H1 (cell line): ENCODE data around the gene KRTAP19-5. TPM values are rescaled to one million over a fixed set of nuclear protein-coding genes. Genes with fewer than 3 reads are reported as not detected.

Experiments
- CTCF ChIA-PET: fragments of 300-600 bp; sonication (Branson Sonifier 250); formaldehyde crosslinking; loops from one replicate; lab custom pipeline; 2021; ENCODE audit not compliant: partially characterized antibody; lab: Charles Lee
- POLR2A ChIA-PET: fragments of 300-600 bp; sonication (Branson Sonifier 250); formaldehyde crosslinking; loops from one replicate; lab custom pipeline; 2021; ENCODE audit warnings: inconsistent platforms; ENCODE audit not compliant: partially characterized antibody; lab: Charles Lee
- DNase-seq, 2 experiments: peaks; one replicate each; pipeline versions ENCODE4 v3.0.0 to v3.0.0-alpha.2; 2010 to 2022; ENCODE audit warnings: low spot score in 2 of 2, low read depth in 1 of 2, mixed read lengths in 1 of 2
- FAIRE-seq: peaks from 2 replicates; lab custom pipeline; 2011; peaks lifted over from hg19 to GRCh38; lab: Jason Lieb, UNC
- H2AFZ ChIP-seq: 2 replicates; pipeline ENCODE4 v1.8.1; 2012; ENCODE audit warnings: low read length, inconsistent platforms
- H2AK5ac ChIP-seq: 2 replicates; pipeline ENCODE4 v1.6.1; 2013; ENCODE audit warnings: low read depth, low read length
- H2BK120ac ChIP-seq: replicated peaks from 2 replicates; pipeline ENCODE3; 2013; ENCODE audit warnings: low read depth, low read length, inconsistent platforms
- H2BK12ac ChIP-seq: 2 replicates; pipeline ENCODE4 v1.6.1; 2013; ENCODE audit warnings: low read depth, low read length
- H2BK15ac ChIP-seq: 2 replicates; pipeline ENCODE4 v1.6.1; 2013; ENCODE audit warnings: low read length
- H2BK20ac ChIP-seq: 2 replicates; pipeline ENCODE4 v1.6.1; 2013; ENCODE audit warnings: low read length
- H2BK5ac ChIP-seq: 2 replicates; pipeline ENCODE4 v1.6.1; 2013; ENCODE audit warnings: low read depth, low read length
- H3K14ac ChIP-seq: 2 replicates; pipeline ENCODE4 v1.6.1; 2013; ENCODE audit warnings: inconsistent platforms; ENCODE audit not compliant: insufficient read length
- H3K18ac ChIP-seq: 2 replicates; pipeline ENCODE4 v1.6.1; 2013; ENCODE audit warnings: low read length; ENCODE audit errors: extremely low read depth
- H3K23ac ChIP-seq: 2 replicates; pipeline ENCODE4 v1.6.1; 2013; ENCODE audit warnings: inconsistent platforms; ENCODE audit not compliant: insufficient read length
- H3K23me2 ChIP-seq: 2 replicates; pipeline ENCODE4 v1.6.1; 2013; ENCODE audit warnings: low read depth, low read length
- H3K27ac ChIP-seq: 2 replicates; pipeline ENCODE4 v1.6.1; 2011; ENCODE audit warnings: low read depth, low read length, inconsistent platforms
- H3K27me3 ChIP-seq, 4 experiments: replicated peaks in 1 of 4; 1 replicate in 1 of 4; 2 replicates in 3 of 4; pipeline versions ENCODE4 v1.6.1 to v1.8.1; 2011 to 2013; ENCODE audit warnings: low read length in 3 of 4, mild to moderate bottlenecking in 3 of 4, inconsistent platforms in 2 of 4, mixed read lengths in 2 of 4, moderate library complexity in 1 of 4; ENCODE audit not compliant: control insufficient read depth in 3 of 4, insufficient read depth in 3 of 4; ENCODE audit errors: extremely low read depth in 1 of 4
- H3K36me3 ChIP-seq, 4 experiments: 2 replicates each; pipeline versions ENCODE4 v1.6.1 to v1.8.1; 2011 to 2013; ENCODE audit warnings: mild to moderate bottlenecking in 4 of 4, low read length in 3 of 4, moderate library complexity in 2 of 4, control low read depth in 1 of 4, inconsistent platforms in 1 of 4; ENCODE audit not compliant: insufficient read depth in 4 of 4, control insufficient read depth in 2 of 4
- H3K4ac ChIP-seq: replicated peaks from 2 replicates; pipeline ENCODE3; 2013; ENCODE audit warnings: low read length, low read depth, mixed read lengths, inconsistent platforms; ENCODE audit not compliant: insufficient read length
- H3K4me1 ChIP-seq, 4 experiments: replicated peaks in 1 of 4; 1 replicate in 1 of 4; 2 replicates in 3 of 4; pipeline versions ENCODE4 v1.6.1 to v1.8.1; 2011 to 2013; ENCODE audit warnings: low read length in 3 of 4, inconsistent platforms in 2 of 4, mixed read lengths in 1 of 4; ENCODE audit not compliant: insufficient read depth in 4 of 4, control insufficient read depth in 3 of 4
- H3K4me2 ChIP-seq, 2 experiments: 2 replicates each; pipeline versions ENCODE4 v1.6.1 to v1.8.1; 2011 to 2013; ENCODE audit warnings: low read depth in 2 of 2, low read length in 2 of 2, control low read depth in 1 of 2, inconsistent platforms in 1 of 2, mild to moderate bottlenecking in 1 of 2; ENCODE audit not compliant: insufficient read depth in 1 of 2
- H3K4me3 ChIP-seq, 4 experiments: fragments of 200-600, 300-600 bp in 1 of 4; sonication (generic), shearing (Covaris generic), sonication (Bioruptor Twin) in 1 of 4; 2 replicates each; pipeline versions ENCODE4 v1.5.1 to v1.8.1; 2011 to 2016; ENCODE audit warnings: low read length in 4 of 4, low read depth in 3 of 4, control low read depth in 2 of 4, inconsistent platforms in 2 of 4, mild to moderate bottlenecking in 2 of 4, mixed read lengths in 1 of 4, moderate library complexity in 1 of 4; ENCODE audit not compliant: insufficient read depth in 2 of 4; ENCODE audit errors: extremely low read depth in 1 of 4
- H3K56ac ChIP-seq: replicated peaks from 2 replicates; pipeline ENCODE3; 2013; ENCODE audit warnings: low read depth, mild to moderate bottlenecking, mixed read lengths, low read length, inconsistent platforms; ENCODE audit not compliant: insufficient read length
- H3K79me1 ChIP-seq: 2 replicates; pipeline ENCODE4 v1.6.1; 2013; ENCODE audit warnings: low read depth, low read length, control low read depth
- H3K79me2 ChIP-seq, 2 experiments: 2 replicates each; pipeline versions ENCODE4 v1.6.1 to v1.8.1; 2012 to 2013; ENCODE audit warnings: low read length in 2 of 2, mild to moderate bottlenecking in 2 of 2, inconsistent platforms in 1 of 2; ENCODE audit not compliant: insufficient read depth in 2 of 2, control insufficient read depth in 1 of 2
- H3K9ac ChIP-seq, 4 experiments: replicated peaks in 1 of 4; 1 replicate in 1 of 4; 2 replicates in 3 of 4; pipeline versions ENCODE4 v1.6.1 to v1.8.1; 2011 to 2013; ENCODE audit warnings: low read depth in 3 of 4, low read length in 3 of 4, control low read depth in 2 of 4, mild to moderate bottlenecking in 2 of 4, moderate library complexity in 2 of 4, inconsistent platforms in 1 of 4; ENCODE audit errors: extremely low read depth in 1 of 4
- H3K9me3 ChIP-seq, 2 experiments: 2 replicates each; pipeline versions ENCODE4 v1.6.1 to v1.8.1; 2012 to 2013; ENCODE audit warnings: mild to moderate bottlenecking in 2 of 2, moderate library complexity in 2 of 2, control low read depth in 1 of 2, inconsistent platforms in 1 of 2, low read depth in 1 of 2, low read length in 1 of 2, mixed read lengths in 1 of 2; ENCODE audit not compliant: insufficient read depth in 2 of 2
- H4K20me1 ChIP-seq, 2 experiments: replicated peaks in 1 of 2; 2 replicates each; pipeline versions ENCODE3 to v1.8.1; 2011 to 2013; ENCODE audit warnings: inconsistent platforms in 2 of 2, low read length in 2 of 2, mild to moderate bottlenecking in 1 of 2; ENCODE audit not compliant: insufficient read depth in 2 of 2, control insufficient read depth in 1 of 2
- H4K5ac ChIP-seq: 2 replicates; pipeline ENCODE4 v1.6.1; 2013; ENCODE audit warnings: low read length, low read depth, mixed read lengths, inconsistent platforms; ENCODE audit not compliant: insufficient read length
- H4K8ac ChIP-seq: 2 replicates; pipeline ENCODE4 v1.8.0; 2013; ENCODE audit warnings: mild to moderate bottlenecking, moderate library complexity, low read length, inconsistent platforms; ENCODE audit not compliant: insufficient read depth; ENCODE audit errors: extremely low read depth
- H4K91ac ChIP-seq: replicated peaks from 2 replicates; pipeline ENCODE3; 2013; ENCODE audit warnings: low read length, mixed read lengths, inconsistent platforms; ENCODE audit not compliant: insufficient read length
- WGBS, 2 experiments: shearing (Covaris generic) in 1 of 2; methylation state at CpG; one replicate each; pipeline versions ENCODE4 v1.1.6 to v1.1.7; 2013 to 2015; ENCODE audit warnings: low lambda C conversion rate in 2 of 2, mixed read lengths in 2 of 2, inconsistent platforms in 1 of 2, low coverage in 1 of 2, missing lambda C conversion rate in 1 of 2; ENCODE audit not compliant: insufficient replicate concordance in 2 of 2, insufficient coverage in 1 of 2, insufficient read length in 1 of 2; ENCODE audit errors: extremely low coverage in 1 of 2, missing lambda C conversion rate in 1 of 2; 5-methylcytosine and 5-hydroxymethylcytosine counted together
- polyA plus RNA-seq, 7 experiments: library from polyadenylated mRNA; depleted of rRNA in 3 of 7; stranded (reverse) in 5 of 7; unstranded in 2 of 7; fragments of >200 nt in 5 of 7; fragments of 200-250 nt in 2 of 7; gene quantifications; 1 replicate in 5 of 7; 2 replicates in 1 of 7; 4 replicates in 1 of 7; pipeline versions ENCODE4 v1.2.1 to v1.2.3, GENCODE V29; 2011 to 2013; ENCODE audit warnings: missing spikeins in 2 of 7, mixed read lengths in 2 of 7
- total RNA-seq: library from RNA; stranded (reverse); fragmentation: NEBNext Ultra II Directional; extraction: Animal tissue kit (Norgen Biotek cat#: 25700); gene quantifications from 2 replicates; pipeline ENCODE4 v1.2.1, GENCODE V29; 2021

KRTAP19-5 gene
- total and polyA plus RNA-seq, 2 of the 8 experiments (the other 6 are each of a cell fraction or from before 2014, with no cell fraction given) = not detected

DNA sequence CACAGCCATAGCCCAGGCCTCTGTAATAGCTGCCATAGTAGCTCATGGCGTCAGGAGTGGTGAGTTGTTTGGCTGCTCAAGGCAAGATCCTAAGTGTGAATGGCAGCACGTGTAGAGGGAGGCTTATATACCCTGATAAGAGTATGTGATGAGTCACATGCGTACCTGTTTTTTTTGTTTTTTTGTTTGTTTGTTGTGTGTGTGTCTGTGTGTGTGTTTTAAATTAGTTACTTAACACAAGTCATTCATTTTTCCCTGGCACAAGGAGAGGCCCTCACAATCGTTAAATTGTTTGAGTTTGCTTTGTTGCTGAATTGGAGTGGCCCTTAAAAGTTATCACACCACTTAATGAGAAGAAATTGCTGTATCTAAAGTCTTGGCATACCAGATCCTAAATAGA, 4.9 kb downstream of the KRTAP19-5 start, which contains the start of gene KRTAP19-4:
Gene KRTAP19-4, minus strand, starts transcription at position 101 of the 400 bp plus-strand sequence. Its CDS starts 55 bp downstream, at position 46.
- Histone ChIP-seq H3K36me3 (no peaks in the 10 kb centered on the region), H3K4me3 (no peak within 1 kb of the TSS), H3K4me2 (no peak within 1 kb of the TSS), H3K4me1 (no peaks in the 10 kb centered on the region), H2BK120ac (no peak within 1 kb of the TSS), H3K18ac (no peak within 1 kb of the TSS), H2BK5ac (no peak within 1 kb of the TSS), H3K14ac (no peak within 1 kb of the TSS), H4K5ac (no peak within 1 kb of the TSS), H2BK15ac (no peak within 1 kb of the TSS), H2AK5ac (no peak within 1 kb of the TSS), H3K9me3 (no peaks in the 10 kb centered on the region), H3K9ac (no peak within 1 kb of the TSS), H4K91ac (no peak within 1 kb of the TSS), H3K23ac (no peak within 1 kb of the TSS), H4K8ac (no peak within 1 kb of the TSS), H2BK12ac (no peak within 1 kb of the TSS), H2BK20ac (no peak within 1 kb of the TSS), H4K20me1 (no peaks in the 10 kb centered on the region), H3K79me1 (no peaks in the 10 kb centered on the region), H3K4ac (no peak within 1 kb of the TSS), H2AFZ (no peak within 1 kb of the TSS), H3K23me2 (no peaks in the 10 kb centered on the region), H3K56ac (no peak within 1 kb of the TSS), H3K27me3 (no peaks in the 10 kb centered on the region), H3K79me2 (no peaks in the 10 kb centered on the region), H3K27ac (no peak within 1 kb of the TSS)
- 94% methylated on average over 4 of the region's 4 CpGs; no CpG with 5 or more reads in 1 of the 2 experiments for WGBS, 2 experiments
- ChIA-PET CTCF (interaction anchor here (0.7 to 2.7 kb wide), 3 partner anchors 9 to 334 kb away, joined by 3 to 21 read pairs (median 3); no protein-coding TSS in a partner anchor), POLR2A (no interaction called here)
- no peak for DNase-seq
- no peak for FAIRE-seq
